AG09309 (cell line): Measurements from ENCODE around the gene SLN.

ENCODE experiments used
- DNase-seq: peaks from one replicate; pipeline ENCODE4 v3.0.0-alpha.2; 2010; ENCODE audit warnings: low read depth
- H3K4me3 ChIP-seq: 2 replicates; pipeline ENCODE4 v1.5.1; 2011; ENCODE audit warnings: mild to moderate bottlenecking, low read depth, low read length, moderate library complexity; ENCODE audit not compliant: control insufficient read depth
- TF ChIP-seq, protein P1 (sequence below): IDR thresholded peaks from 2 replicates; pipeline ENCODE4 v1.5.1; 2011; ENCODE audit warnings: mild to moderate bottlenecking, low read depth, low read length, inconsistent platforms; ENCODE audit not compliant: insufficient read depth, control insufficient read depth; ENCODE audit errors: missing control alignments

Gene SLN

DNA sequence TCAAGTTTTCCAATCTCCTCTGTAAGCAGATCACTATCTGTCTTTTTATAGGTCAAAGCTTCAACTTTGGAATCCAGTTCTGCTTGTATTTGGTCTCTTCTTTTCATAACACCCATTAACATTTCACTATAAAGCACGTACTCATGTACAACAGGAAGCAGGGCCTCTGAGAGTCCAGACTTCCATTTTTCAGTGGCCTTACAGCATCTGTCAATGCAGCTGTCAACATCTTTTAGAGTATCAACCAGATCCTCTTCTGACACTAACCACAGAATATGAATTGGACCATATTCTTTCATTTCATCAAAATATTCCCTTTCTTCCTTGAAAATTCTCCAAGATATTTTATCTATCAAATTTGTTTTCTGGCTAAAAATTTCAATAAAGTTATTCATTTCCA is 24.7 kb upstream of the SLN start:
- TF ChIP-seq, protein P1, sequence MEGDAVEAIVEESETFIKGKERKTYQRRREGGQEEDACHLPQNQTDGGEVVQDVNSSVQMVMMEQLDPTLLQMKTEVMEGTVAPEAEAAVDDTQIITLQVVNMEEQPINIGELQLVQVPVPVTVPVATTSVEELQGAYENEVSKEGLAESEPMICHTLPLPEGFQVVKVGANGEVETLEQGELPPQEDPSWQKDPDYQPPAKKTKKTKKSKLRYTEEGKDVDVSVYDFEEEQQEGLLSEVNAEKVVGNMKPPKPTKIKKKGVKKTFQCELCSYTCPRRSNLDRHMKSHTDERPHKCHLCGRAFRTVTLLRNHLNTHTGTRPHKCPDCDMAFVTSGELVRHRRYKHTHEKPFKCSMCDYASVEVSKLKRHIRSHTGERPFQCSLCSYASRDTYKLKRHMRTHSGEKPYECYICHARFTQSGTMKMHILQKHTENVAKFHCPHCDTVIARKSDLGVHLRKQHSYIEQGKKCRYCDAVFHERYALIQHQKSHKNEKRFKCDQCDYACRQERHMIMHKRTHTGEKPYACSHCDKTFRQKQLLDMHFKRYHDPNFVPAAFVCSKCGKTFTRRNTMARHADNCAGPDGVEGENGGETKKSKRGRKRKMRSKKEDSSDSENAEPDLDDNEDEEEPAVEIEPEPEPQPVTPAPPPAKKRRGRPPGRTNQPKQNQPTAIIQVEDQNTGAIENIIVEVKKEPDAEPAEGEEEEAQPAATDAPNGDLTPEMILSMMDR, result no peak
- DNase-seq, result no peak
- H3K4me3 ChIP-seq, result no peak overlapping the region

DNA sequence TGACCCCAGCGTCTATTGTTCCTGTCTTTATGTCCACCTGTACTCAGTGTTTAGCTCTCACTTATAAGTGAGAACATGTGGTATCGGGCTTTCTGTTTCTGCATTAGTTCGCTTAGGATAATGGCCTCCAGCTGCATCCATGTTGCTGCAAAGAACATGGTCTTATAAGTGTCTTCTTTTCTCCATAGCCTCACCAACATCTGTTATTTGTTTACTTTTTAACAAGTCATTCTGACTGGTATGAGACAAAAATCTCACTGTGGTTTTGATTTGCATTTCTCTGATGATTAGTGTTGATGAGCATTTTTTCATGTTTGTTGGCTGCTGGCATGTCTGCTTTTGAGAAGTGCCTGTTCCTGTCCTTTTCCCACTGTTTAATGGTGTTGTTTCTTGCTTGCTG is 21.7 kb upstream of the SLN start:
- no peak overlapping the region for H3K4me3 ChIP-seq
- TF ChIP-seq, protein P1, result no peak
- no peak for DNase-seq

DNA sequence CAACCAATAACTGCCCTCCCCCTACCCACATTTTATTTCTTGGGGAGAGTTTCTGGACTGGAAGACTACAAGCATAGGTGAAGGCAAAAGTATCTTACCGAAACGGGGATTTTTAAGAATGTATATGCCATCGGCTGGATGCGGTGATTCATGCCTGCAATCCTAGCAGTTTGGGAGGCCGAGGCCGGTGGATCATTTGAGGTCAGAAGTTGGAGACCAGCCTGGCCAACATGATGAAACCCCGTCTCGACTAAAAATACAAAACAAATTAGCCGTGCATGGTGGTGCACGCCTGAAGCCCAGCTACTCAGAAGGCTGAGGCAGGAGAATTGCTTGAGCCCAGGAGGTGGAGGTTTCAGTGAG is 20.8 kb upstream of the SLN start:
- no peak for DNase-seq
- H3K4me3 ChIP-seq, result no peak overlapping the region
- TF ChIP-seq, protein P1, result no peak

DNA sequence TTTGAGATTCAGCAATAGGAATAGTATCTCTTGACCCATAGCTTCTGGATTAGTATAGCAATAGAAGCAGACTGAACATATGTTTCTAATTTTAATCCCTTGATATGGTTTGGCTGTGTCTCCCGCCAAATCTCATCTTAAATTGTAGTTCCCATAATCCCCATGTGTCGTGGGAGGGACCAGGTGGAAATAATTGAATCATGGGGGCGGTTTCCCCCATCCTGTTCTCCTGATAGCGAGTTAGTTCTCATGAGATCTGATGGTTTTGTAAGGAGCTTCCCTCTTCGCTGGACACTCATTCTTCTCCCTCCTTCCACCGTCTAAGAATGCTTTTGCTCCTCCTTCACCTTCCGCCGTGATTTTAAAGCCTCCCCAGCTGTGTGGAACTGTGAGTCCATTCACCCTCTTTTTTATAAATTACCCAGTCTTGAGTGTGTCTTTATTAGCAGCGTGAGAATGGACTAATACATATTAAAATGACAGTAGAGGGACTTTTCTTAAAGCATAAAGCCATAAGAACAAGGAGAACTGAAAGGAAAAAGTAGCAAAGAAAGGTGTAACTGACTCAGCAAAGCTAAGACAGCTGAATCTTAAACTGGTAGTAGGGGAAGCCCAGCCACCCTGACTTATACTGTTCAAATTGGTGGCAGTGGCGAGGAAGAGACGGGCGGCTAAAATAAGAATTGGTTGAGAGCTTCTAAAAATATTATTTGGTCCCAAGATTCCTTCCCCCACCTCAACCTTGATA is 20.3 kb upstream of the SLN start:
- no peak for DNase-seq
- no peak overlapping the region for H3K4me3 ChIP-seq
- TF ChIP-seq, protein P1, result no peak

DNA sequence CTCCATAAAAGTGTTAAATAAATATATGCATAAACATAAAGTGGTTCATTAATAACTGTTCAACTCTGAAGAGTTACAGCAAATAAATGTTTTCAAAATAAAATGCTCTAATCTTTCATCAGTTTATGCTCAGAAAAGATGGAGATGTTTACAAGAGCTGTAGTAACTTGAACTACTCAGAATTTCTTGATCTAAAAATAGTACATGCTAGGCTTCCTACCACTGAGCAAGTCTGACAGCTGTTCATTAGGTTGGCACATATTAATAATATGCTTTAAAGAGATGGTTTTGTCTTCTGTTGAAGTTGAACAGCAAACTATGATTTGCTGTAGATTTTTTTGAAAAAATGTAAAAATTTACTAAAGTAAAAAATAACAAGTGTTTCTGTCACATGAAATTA is 10.8 kb upstream of the SLN start:
- DNase-seq, result no peak
- H3K4me3 ChIP-seq, result no peak overlapping the region
- TF ChIP-seq, protein P1, result no peak

DNA sequence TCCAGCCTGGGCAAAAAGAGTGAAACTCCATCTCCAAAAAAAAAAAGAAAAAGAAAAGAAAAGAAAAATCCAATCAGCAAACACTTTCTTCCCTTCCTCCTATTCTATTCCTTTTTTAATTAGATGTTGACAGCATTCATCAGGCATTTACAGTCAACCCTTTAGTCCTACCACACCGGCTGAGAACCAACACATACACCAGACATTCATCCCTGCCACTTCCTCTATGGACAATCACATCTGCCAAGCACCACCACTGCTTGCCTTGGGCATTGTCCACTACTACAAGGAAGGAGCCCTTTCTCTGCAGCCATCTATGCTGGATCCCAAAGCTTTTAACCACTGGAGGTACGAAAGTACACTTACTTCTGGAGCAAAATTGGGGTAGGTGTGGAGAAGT is 9.4 kb upstream of the SLN start:
- TF ChIP-seq, protein P1, result no peak
- no peak for DNase-seq
- H3K4me3 ChIP-seq, result no peak overlapping the region
